GM18505 (cell line): ENCODE data around the gene CDHR1.
"Not testable (repeated sequence)": the region's sequence is repeated elsewhere in the genome, so short reads cannot be mapped to it uniquely, and the experiment has no call there.

ENCODE experiments used
- ATAC-seq: cut with Tn5 transposase; IDR thresholded peaks from one replicate; pipeline ENCODE4 v1.9.1; 2021; ENCODE audit not compliant: unreplicated experiment
- POLR2A ChIP-seq: IDR thresholded peaks from 4 replicates; pipeline ENCODE4 v1.6.1; 2011; ENCODE audit warnings: borderline replicate concordance; ENCODE audit not compliant: insufficient read depth, insufficient read length; ENCODE audit errors: extremely low read depth

Gene CDHR1

DNA sequence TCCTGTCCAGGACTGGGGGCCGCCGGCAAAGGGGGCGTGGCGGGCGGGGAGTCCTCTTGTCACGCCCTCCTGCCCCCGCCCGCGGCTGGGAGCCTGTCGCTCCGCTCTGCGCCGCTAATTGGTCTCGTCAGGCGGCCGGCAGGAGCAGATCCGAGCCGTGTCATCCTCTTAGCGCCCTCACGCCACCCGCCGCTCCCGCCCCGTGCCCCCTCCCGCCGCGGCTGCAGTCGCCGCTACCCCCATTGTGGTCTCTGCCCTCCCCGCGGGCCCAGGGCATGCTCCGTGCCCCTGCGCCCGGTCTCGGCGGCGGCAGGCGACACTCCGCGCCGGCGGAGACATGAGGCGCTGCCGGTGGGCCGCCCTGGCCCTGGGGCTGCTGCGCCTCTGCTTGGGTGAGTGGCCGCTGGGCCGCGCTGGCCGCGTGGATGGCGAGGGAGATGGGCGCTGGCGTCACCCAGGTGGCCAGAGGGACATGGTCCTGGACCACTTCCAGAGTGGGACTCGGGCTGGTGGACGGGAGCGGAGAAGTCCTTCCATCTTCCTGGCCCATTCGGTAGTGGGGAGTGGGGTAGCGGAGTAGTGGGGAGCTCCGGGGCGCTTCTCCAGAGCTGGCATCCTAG, at the start of gene CDHR1:
TSS of gene CDHR1 (plus strand) at position 114 of the 620 bp plus-strand sequence. CDS start at position 338, 224 bp downstream.
- no peak for TF ChIP-seq POLR2A
- ATAC-seq: peak; percentile 63

DNA sequence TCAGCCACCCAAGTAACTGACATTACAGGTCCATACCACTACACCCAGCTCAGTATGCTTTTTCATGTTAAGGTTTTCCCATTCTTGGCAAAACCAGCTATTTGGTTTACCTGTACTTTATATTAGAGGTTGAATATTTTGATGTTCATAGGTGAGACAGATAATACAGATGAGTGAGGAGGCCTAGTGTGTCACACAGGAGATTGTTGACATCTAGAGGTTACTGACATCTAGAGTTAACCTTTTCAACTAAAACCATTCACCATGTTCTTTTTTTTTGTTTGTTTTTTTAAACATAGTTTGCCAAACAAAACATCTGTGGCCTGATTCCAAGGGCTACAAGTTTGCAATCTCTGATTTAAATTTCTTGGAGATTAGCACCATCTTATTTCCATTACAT, 47.0 kb upstream of the CDHR1 start:
- no peak for TF ChIP-seq POLR2A
- no peak for ATAC-seq

DNA sequence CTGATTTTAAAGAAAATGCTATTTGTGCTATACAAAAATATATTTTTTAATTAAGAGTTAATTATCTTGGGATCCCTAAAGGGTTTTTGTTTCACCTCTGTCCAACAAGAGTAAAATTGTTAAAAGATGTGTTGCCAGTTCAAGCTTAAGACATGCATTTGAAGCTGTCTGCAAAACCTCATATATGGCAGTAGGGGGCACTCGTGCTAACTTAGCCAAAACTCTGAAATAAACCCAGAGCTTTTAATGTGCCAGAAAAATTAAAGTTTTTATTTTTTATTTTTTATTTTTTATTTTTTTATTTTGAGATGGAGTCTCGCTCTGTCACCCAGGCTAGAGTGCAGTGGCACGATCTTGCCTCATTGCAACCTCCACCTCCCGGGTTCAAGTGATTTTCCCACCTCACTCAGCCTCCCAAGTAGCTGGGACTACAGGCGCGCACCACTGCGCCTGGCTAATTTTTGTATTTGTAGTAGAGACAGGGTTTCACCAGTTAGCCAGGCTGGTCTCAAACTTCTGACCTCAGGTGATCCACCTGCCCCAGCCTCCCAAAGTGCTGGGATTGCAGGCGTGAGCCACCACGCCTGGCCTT, 46.2 kb upstream of the CDHR1 start:
- not testable (repeated sequence) for ATAC-seq

GRCh38 chr10:84149854-84150253, 44.5 kb upstream of the CDHR1 start:
- TF ChIP-seq POLR2A: no peak
- no peak for ATAC-seq

- no peak for TF ChIP-seq POLR2A
These were observed 41.6 kb upstream of the CDHR1 start for GRCh38 chr10:84152769-84153168.

DNA sequence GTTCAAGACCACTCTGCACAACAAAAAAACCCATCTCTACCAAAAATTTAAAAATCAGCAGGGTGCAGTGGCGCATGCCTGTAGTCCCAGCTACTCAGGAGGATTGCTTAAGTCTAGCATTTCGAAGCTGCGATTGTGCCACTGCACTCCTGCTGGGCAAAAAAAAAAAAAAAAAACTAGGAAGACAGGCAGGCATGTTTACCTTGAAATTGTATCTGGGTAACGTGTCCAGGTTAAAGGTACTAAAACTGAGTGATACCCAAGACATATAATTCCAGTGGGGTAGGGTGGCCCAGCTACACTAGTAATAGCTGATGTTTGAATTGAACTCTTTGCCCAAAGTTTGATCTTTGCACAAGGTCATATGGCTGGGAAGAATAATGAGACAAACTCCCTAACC, 38.8 kb upstream of the CDHR1 start:
- ATAC-seq: no peak
- no peak for TF ChIP-seq POLR2A

More at GRCh38 chr10:84152769-84153168, 41.6 kb upstream of the CDHR1 start:
- ATAC-seq: no peak

GRCh38 chr10:84156009-84156408, 38.3 kb upstream of the CDHR1 start:
- no peak for ATAC-seq
- no peak for TF ChIP-seq POLR2A

- no peak for ATAC-seq
- no peak for TF ChIP-seq POLR2A
These were observed 37.6 kb upstream of the CDHR1 start for GRCh38 chr10:84156768-84157167.

- no peak for TF ChIP-seq POLR2A
These were observed 36.3 kb upstream of the CDHR1 start for GRCh38 chr10:84158061-84158460.

GRCh38 chr10:84158550-84158949, 35.8 kb upstream of the CDHR1 start:
- no peak for TF ChIP-seq POLR2A
- no peak for ATAC-seq

More at GRCh38 chr10:84158061-84158460, 36.3 kb upstream of the CDHR1 start:
- no peak for ATAC-seq

- no peak for ATAC-seq
These were observed 35.2 kb upstream of the CDHR1 start for GRCh38 chr10:84159076-84159685.

DNA sequence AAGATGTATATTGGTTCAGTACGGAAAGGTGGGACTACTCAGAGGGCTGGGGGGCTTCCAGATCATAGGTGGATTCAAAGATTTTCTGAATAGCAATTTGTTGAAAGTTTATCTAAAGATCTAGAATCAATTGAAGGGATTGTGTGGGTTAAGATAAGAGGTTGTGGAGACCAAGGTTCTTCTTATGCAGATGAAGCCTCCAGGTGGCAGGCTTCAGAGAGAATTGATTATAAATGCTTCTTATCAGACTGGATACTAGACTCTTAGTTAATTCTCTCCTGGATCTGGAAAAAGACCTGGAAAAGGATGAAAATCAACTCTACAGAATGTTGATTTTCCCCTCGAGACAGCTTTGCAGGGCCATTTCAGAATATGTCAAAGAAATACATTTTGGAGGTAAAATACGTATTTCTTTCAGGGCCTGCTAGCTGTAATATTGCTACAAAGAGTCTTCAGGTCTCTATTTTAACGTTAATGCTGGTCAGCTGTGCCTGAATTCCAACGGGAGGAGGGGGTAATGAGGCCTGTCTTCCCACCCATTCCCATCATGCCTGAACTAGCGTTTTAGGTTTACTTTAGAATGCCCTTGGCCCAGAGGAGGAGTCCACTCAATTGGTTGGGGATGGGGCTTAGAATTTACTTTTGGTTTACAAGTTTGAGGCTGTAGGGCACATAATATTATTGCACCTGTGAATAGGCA, 33.5 kb upstream of the CDHR1 start:
- TF ChIP-seq POLR2A: no peak
- no peak for ATAC-seq

More at GRCh38 chr10:84159076-84159685, 35.2 kb upstream of the CDHR1 start:
- TF ChIP-seq POLR2A: no peak

- no peak for TF ChIP-seq POLR2A
- no peak for ATAC-seq
These were observed 30.3 kb upstream of the CDHR1 start for GRCh38 chr10:84163996-84164395.

DNA sequence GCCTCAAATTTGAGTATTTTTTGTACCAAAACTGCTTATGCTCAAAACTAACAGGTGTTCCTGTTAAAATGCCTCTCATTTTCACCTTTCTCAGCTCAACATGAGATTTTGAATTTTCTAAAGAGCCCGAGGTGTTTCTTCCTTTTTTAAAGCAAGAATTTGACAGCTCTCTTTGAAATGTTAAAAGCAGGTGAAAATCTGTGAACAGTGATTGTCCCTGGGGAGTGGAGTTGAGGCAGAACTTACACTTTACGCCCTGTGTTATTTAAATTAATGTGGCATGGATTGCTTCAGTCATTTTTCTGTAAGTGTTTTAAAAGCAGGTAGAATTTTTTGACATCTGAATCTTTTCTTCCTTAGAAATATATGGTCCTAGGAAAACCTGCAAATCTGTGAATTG, 29.9 kb upstream of the CDHR1 start:
- no peak for TF ChIP-seq POLR2A
- no peak for ATAC-seq

GRCh38 chr10:84166620-84167288, 27.6 kb upstream of the CDHR1 start:
- no peak for ATAC-seq
- TF ChIP-seq POLR2A: no peak

GRCh38 chr10:84167289-84167653, 27.1 kb upstream of the CDHR1 start:
- ATAC-seq: not testable (repeated sequence)

GRCh38 chr10:84168382-84168781, 26.0 kb upstream of the CDHR1 start:
- not testable (repeated sequence) for ATAC-seq

- ATAC-seq: not testable (repeated sequence)
These were observed 23.1 kb upstream of the CDHR1 start for GRCh38 chr10:84171237-84171636.
